AG04449 (cell line): ENCODE data around the gene EMP2.

Source experiments
- CTCF ChIA-PET: fragments of 350-600 bp; formaldehyde crosslinking; extraction: SDS; loops from one replicate; lab custom pipeline; 2021; ENCODE audit warnings: antibody characterized with exemption; lab: Yijun Ruan, JAX
- POLR2A ChIA-PET: fragments of 400-600, 350-600 bp; formaldehyde crosslinking; extraction: SDS; loops from one replicate; lab custom pipeline; 2020; ENCODE audit warnings: antibody characterized with exemption, inconsistent platforms; lab: Yijun Ruan, JAX
- DNase-seq: peaks from one replicate; pipeline ENCODE4 v3.0.0-alpha.2; 2010; ENCODE audit warnings: low read depth, low spot score
- H3K4me3 ChIP-seq: 2 replicates; pipeline ENCODE4 v1.5.1; 2011; ENCODE audit warnings: low read depth, mild to moderate bottlenecking, control low read depth, low read length
- TF ChIP-seq, protein P1 (sequence below): IDR thresholded peaks from one replicate; pipeline ENCODE4 v1.5.1; 2011; ENCODE audit warnings: mild to moderate bottlenecking, moderate library complexity, low read length, control low read depth, inconsistent platforms; ENCODE audit not compliant: insufficient read depth; ENCODE audit errors: missing control alignments

Gene EMP2

GRCh38 chr16:10616756-10617640 is 36.6 kb upstream of the EMP2 start:
- ChIA-PET POLR2A (no interaction called here), CTCF (interaction anchor here (1.1 to 1.7 kb wide), 5 partner anchors 9 to 103 kb away, joined by 3 read pairs; partner anchors contain the start of gene EMP2)
- DNase-seq: no peak

GRCh38 chr16:10616419-10616755 is 36.0 kb upstream of the EMP2 start:
- ChIA-PET POLR2A (no interaction called here), CTCF (interaction anchor here (1.3 to 1.7 kb wide), 2 partner anchors 8 to 10 kb away, joined by 3 read pairs; no protein-coding TSS in a partner anchor)
- TF ChIP-seq, protein P1, sequence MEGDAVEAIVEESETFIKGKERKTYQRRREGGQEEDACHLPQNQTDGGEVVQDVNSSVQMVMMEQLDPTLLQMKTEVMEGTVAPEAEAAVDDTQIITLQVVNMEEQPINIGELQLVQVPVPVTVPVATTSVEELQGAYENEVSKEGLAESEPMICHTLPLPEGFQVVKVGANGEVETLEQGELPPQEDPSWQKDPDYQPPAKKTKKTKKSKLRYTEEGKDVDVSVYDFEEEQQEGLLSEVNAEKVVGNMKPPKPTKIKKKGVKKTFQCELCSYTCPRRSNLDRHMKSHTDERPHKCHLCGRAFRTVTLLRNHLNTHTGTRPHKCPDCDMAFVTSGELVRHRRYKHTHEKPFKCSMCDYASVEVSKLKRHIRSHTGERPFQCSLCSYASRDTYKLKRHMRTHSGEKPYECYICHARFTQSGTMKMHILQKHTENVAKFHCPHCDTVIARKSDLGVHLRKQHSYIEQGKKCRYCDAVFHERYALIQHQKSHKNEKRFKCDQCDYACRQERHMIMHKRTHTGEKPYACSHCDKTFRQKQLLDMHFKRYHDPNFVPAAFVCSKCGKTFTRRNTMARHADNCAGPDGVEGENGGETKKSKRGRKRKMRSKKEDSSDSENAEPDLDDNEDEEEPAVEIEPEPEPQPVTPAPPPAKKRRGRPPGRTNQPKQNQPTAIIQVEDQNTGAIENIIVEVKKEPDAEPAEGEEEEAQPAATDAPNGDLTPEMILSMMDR: no peak
- DNase-seq: no peak
- no peak overlapping the region for H3K4me3 ChIP-seq

More at GRCh38 chr16:10616756-10617640, 36.6 kb upstream of the EMP2 start:
- H3K4me3 ChIP-seq: no peak overlapping the region
- TF ChIP-seq, protein P1: no peak

DNA sequence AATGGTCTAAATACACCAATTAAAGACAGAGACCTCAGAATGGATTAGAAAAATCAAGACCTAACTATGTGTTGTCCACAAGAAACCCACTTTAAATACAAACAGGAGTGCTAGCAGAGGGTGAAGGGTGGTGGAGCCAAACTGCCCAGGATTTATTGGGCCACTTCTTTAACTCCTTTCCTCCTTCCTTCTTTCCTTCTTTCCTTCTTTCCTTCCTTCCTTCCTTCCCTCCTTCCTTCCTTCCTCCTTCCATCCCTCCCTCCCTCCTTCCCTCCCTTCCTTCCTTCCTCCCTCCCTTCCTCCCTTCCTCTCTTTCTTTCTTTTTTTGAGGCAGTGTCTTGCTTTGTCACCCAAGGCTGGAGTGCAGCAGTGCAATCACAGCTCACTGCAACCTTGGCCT is 34.3 kb upstream of the EMP2 start:
- no peak for DNase-seq
- H3K4me3 ChIP-seq: no peak overlapping the region
- TF ChIP-seq, protein P1: no peak
- ChIA-PET CTCF (no interaction called here), POLR2A (no interaction called here)

GRCh38 chr16:10613785-10614485 is 33.5 kb upstream of the EMP2 start:
- CTCF ChIA-PET: no interaction called here
- POLR2A ChIA-PET: no interaction called here

DNA sequence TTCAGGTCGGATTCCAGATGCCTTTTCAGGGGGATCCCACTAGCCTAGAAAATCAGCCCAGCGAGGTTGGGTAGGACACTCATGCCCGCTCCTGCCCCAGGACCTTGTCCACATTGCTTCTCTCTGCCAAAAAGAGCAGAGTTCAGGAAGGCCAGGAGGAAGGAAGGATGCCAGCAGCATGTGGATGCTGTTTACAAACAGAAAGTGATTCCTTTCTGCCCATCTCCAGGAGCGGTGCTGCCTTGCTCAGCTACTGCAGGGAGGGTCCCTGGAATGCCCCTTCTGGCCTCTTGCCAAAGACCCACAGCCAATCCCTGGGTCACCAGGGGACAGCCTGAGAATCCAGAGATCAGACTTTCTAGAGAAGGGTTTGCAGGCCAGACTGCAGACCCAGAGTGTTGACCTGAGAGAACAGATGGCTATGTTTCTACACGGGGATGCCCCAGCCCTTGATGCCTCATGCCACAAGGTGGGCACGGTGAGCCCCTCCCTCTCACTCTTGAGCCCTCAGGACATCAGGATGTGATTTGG is 32.3 kb upstream of the EMP2 start:
- TF ChIP-seq, protein P1: no peak
- H3K4me3 ChIP-seq: no peak overlapping the region
- ChIA-PET CTCF (no interaction called here), POLR2A (no interaction called here)
- DNase-seq: no peak

More at GRCh38 chr16:10613785-10614485, 33.5 kb upstream of the EMP2 start:
- TF ChIP-seq, protein P1: no peak
- no peak overlapping the region for H3K4me3 ChIP-seq
- DNase-seq: no peak
